Small intestine (tissue), 7 donors: Measurements from ENCODE around the gene DERA. TPM values are rescaled to one million over a fixed set of nuclear protein-coding genes. Genes with fewer than 3 reads are reported as not detected.

ENCODE experiments used
- DNase-seq, 2 donors: peaks; one replicate each; pipeline versions ENCODE4 v3.0.0 to v3.0.0-alpha.2; 2013
- FAIRE-seq: peaks from 2 replicates; lab custom pipeline; 2012; peaks lifted over from hg19 to GRCh38; lab: Jason Lieb, UNC
- H3K27ac ChIP-seq, 3 donors: one replicate each; pipeline ENCODE4 v1.5.1; 2013; ENCODE audit warnings: low read length in 2 of 3, mild to moderate bottlenecking in 2 of 3, control low read depth in 1 of 3, inconsistent platforms in 1 of 3, low read depth in 1 of 3, moderate library complexity in 1 of 3
- H3K27me3 ChIP-seq, 3 donors: one replicate each; pipeline ENCODE4 v1.6.1; 2013; ENCODE audit warnings: low read length in 3 of 3, inconsistent platforms in 1 of 3; ENCODE audit not compliant: control insufficient read depth in 3 of 3, insufficient read depth in 3 of 3
- H3K36me3 ChIP-seq, 3 donors: one replicate each; pipeline ENCODE4 v1.6.1; 2013; ENCODE audit warnings: low read length in 3 of 3, inconsistent platforms in 1 of 3, low read depth in 1 of 3, mild to moderate bottlenecking in 1 of 3, moderate library complexity in 1 of 3; ENCODE audit not compliant: control insufficient read depth in 3 of 3, insufficient read depth in 2 of 3
- H3K4me1 ChIP-seq, 3 donors: one replicate each; pipeline ENCODE4 v1.6.1; 2013; ENCODE audit warnings: low read length in 2 of 3, inconsistent platforms in 1 of 3, low read depth in 1 of 3, mild to moderate bottlenecking in 1 of 3, moderate library complexity in 1 of 3; ENCODE audit not compliant: control insufficient read depth in 3 of 3, insufficient read depth in 2 of 3
- H3K4me3 ChIP-seq, 3 donors: one replicate each; pipeline ENCODE4 v1.5.1; 2013; ENCODE audit warnings: low read length in 3 of 3, control low read depth in 1 of 3, inconsistent platforms in 1 of 3, low read depth in 1 of 3, mild to moderate bottlenecking in 1 of 3, moderate library complexity in 1 of 3
- H3K9me3 ChIP-seq, 2 donors: one replicate each; pipeline ENCODE4 v1.6.1; 2013; ENCODE audit warnings: low read depth in 1 of 2, low read length in 1 of 2; ENCODE audit not compliant: control insufficient read depth in 2 of 2, insufficient read depth in 1 of 2
- WGBS, 3 donors: extraction: QIAGEN DNeasy Blood & Tissue Kit; methylation state at CpG; one replicate each; pipeline ENCODE4 v1.1.7; 2013; 5-methylcytosine and 5-hydroxymethylcytosine counted together
- polyA plus RNA-seq, 4 donors: library from polyadenylated mRNA; stranded (reverse) in 3 of 4; unstranded in 1 of 4; fragments of 200-250 nt in 3 of 4; fragments of 120-200 nt in 1 of 4; gene quantifications; one replicate each; pipeline versions ENCODE4 v1.2.1 to v1.2.3, GENCODE V29; 2013
- donor health status: healthy with polysubstance abuse.
- donor health status: control.
- donor health status: control.
- donor health status: Bipolar disorder and iron deficiency.
- donor health status: healthy.

Gene DERA
- polyA plus RNA-seq, 4 donors: 36.0 to 133 (median 90.5) TPM

GRCh38 chr12:16074894-16075293 lies 163.8 kb downstream of the DERA start:
- FAIRE-seq: no peak
- DNase-seq: no peak
- Histone ChIP-seq H3K36me3 (no peaks in the 10 kb centered on the region), H3K9me3 (no peaks in the 10 kb centered on the region), H3K27ac (no peak overlapping the region), H3K4me1 (peaks cover 0 to 11% (median 0%) of the 10 kb centered on the region in 3 donors), H3K27me3 (no peaks in the 10 kb centered on the region), H3K4me3 (no peak overlapping the region)
- WGBS, 3 donors: 63 to 75% (median 66%) methylated on average over 2 of the region's 2 CpGs

GRCh38 chr12:16075887-16076286 lies 164.8 kb downstream of the DERA start:
- 73 to 89% (median 84%) methylated on average over 1 of the region's 1 CpG for WGBS, 3 donors
- FAIRE-seq: no peak
- DNase-seq: no peak
- Histone ChIP-seq H3K27me3 (no peaks in the 10 kb centered on the region), H3K4me3 (no peak overlapping the region), H3K27ac (no peak overlapping the region), H3K9me3 (no peaks in the 10 kb centered on the region), H3K36me3 (no peaks in the 10 kb centered on the region), H3K4me1 (peaks cover 0 to 11% (median 0%) of the 10 kb centered on the region in 3 donors)

GRCh38 chr12:16076557-16076956 lies 165.4 kb downstream of the DERA start:
- DNase-seq (peak; percentile 47 to 58), FAIRE-seq (no peak)
- Histone ChIP-seq H3K4me3 (no peak overlapping the region), H3K9me3 (no peaks in the 10 kb centered on the region), H3K4me1 (peaks cover 0 to 11% (median 0%) of the 10 kb centered on the region in 3 donors), H3K36me3 (no peaks in the 10 kb centered on the region), H3K27ac (peak overlapping the region in 1 of 3 donors; percentile 26), H3K27me3 (no peaks in the 10 kb centered on the region)
- WGBS, 3 donors: 32 to 43% (median 39%) methylated on average over 2 of the region's 2 CpGs

- no peaks in the 10 kb centered on the region for H3K9me3 ChIP-seq
- FAIRE-seq (no peak), DNase-seq (peak; percentile 50 to 60)
- 26 to 60% (median 29%) methylated on average over 1 of the region's 1 CpG for WGBS, 3 donors
- H3K27ac ChIP-seq: peak overlapping the region in 1 of 3 donors; percentile 26
- H3K4me1 ChIP-seq: peaks cover 0 to 11% (median 0%) of the 10 kb centered on the region in 3 donors
- no peaks in the 10 kb centered on the region for H3K27me3 ChIP-seq
- no peak overlapping the region for H3K4me3 ChIP-seq
- H3K36me3 ChIP-seq: no peaks in the 10 kb centered on the region
Measured at GRCh38 chr12:16076970-16077522, 165.9 kb downstream of the DERA start.

DNA sequence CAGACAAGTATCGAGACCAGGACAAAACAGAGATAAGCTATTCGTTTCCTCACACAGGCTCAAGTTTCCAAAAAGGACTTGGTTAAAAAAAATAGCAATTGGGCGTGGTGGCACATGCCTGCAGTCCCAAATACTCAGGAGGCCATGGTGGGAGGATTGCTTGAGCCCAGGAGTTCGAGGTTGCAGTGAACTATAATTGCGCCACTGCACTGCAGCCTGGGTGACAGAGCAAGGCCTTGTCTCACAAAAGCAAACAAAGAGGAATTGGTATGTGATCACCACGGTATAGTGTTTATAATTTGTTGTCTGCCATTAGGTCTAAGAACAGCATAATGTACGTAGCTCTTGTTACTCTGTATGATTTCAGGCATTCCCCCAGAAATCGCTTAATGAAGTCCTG lies 175.3 kb downstream of the DERA start:
- FAIRE-seq: no peak
- H3K36me3 ChIP-seq: no peaks in the 10 kb centered on the region
- peaks cover 0 to 2% of the 10 kb centered on the region in 2 donors for H3K9me3 ChIP-seq
- no peak overlapping the region for H3K27ac ChIP-seq
- no peak for DNase-seq
- H3K4me3 ChIP-seq: no peak overlapping the region
- 74 to 78% (median 74%) methylated on average over 8 of the region's 8 CpGs for WGBS, 3 donors
- no peaks in the 10 kb centered on the region for H3K27me3 ChIP-seq
- H3K4me1 ChIP-seq: no peaks in the 10 kb centered on the region

DNA sequence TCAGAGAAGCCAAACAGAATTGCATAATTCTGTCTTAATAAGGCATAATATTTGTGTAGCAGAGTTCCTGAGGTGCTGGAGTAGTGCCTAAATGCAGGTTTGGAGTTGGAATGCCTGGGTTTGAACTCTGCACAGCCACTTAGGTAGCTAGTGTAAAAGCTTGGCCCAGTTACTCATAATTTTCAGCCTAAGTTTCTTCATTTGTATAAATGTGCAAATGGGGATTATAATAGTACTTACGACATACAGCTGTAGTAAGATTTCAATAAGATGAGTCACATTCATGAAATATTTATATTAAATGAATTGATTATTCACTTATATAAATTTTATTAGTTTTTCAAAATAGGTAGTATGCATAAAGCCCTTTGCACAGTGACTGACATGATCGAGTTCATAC lies 175.8 kb downstream of the DERA start:
- Histone ChIP-seq H3K9me3 (peaks cover 0 to 7% of the 10 kb centered on the region in 2 donors), H3K27me3 (no peaks in the 10 kb centered on the region), H3K27ac (no peak overlapping the region), H3K4me3 (no peak overlapping the region), H3K36me3 (no peaks in the 10 kb centered on the region), H3K4me1 (no peaks in the 10 kb centered on the region)
- no peak for DNase-seq
- 89 to 94% (median 90%) methylated on average over 2 of the region's 2 CpGs for WGBS, 3 donors
- no peak for FAIRE-seq

Other genes with a start within 250 kb of the DERA start
- gene EPS8, start 121.9 kb upstream of the DERA start, polyA plus RNA-seq: 100 to 1,000 TPM in 1 of 4 donors, 10 to 100 TPM in 3; 38.0 to 103 (median 55.8) TPM
- 100 to 1,000 TPM in 1 of 4 donors, 10 to 100 TPM in 3; 72.1 to 104 (median 90.0) TPM for gene STRAP, start 28.9 kb upstream of the DERA start, polyA plus RNA-seq